HFFc6 (cell line): Measurements from ENCODE around the gene AGBL2. TPM values are rescaled to one million over a fixed set of nuclear protein-coding genes. Genes with fewer than 3 reads are reported as not detected.
"Not testable (repeated sequence)": the region's sequence is repeated elsewhere in the genome, so short reads cannot be mapped to it uniquely, and the experiment has no call there.

Experiments used
- DNase-seq: peaks from one replicate; pipeline ENCODE4 v3.0.0-alpha.2; 2018
- H3K27ac Mint-ChIP-seq: 2 replicates; pipeline ENCODE4 v1.8.0; 2020; ENCODE audit warnings: mild to moderate bottlenecking, mixed read lengths
- H3K27me3 Mint-ChIP-seq: 2 replicates; pipeline ENCODE4 v1.8.0; 2021; ENCODE audit warnings: mild to moderate bottlenecking, moderate library complexity, mixed read lengths; ENCODE audit not compliant: insufficient read depth
- H3K36me3 Mint-ChIP-seq: 2 replicates; pipeline ENCODE4 v1.8.0; 2021; ENCODE audit warnings: low read depth, mixed read lengths
- H3K4me1 Mint-ChIP-seq: 2 replicates; pipeline ENCODE4 v1.8.0; 2020; ENCODE audit warnings: low read depth, mixed read lengths
- H3K4me3 Mint-ChIP-seq: 2 replicates; pipeline ENCODE4 v1.8.0; 2020; ENCODE audit warnings: mild to moderate bottlenecking, moderate library complexity, mixed read lengths
- H3K9me3 Mint-ChIP-seq: 2 replicates; pipeline ENCODE4 v1.8.0; 2020; ENCODE audit warnings: mild to moderate bottlenecking, mixed read lengths
- total RNA-seq, 6 experiments: library from RNA; stranded (reverse); fragmentation: NEBNext Ultra II Directional; extraction: Animal tissue kit (Norgen Biotek cat#: 25700); gene quantifications; 2 replicates in 1 of 6; 3 replicates in 5 of 6; pipeline ENCODE4 v1.2.3, GENCODE V29; 2021
- TF ChIP-seq, protein P1 (sequence below): fragments of 200-600 bp; sonication (generic); IDR thresholded peaks from 2 replicates; pipeline ENCODE4 v1.5.0; 2021; ENCODE audit warnings: antibody characterized with exemption, mild to moderate bottlenecking

Gene AGBL2
- total RNA-seq, 6 experiments from 2014 or later = 0.71 to 1.8 (median 1.2) TPM

DNA sequence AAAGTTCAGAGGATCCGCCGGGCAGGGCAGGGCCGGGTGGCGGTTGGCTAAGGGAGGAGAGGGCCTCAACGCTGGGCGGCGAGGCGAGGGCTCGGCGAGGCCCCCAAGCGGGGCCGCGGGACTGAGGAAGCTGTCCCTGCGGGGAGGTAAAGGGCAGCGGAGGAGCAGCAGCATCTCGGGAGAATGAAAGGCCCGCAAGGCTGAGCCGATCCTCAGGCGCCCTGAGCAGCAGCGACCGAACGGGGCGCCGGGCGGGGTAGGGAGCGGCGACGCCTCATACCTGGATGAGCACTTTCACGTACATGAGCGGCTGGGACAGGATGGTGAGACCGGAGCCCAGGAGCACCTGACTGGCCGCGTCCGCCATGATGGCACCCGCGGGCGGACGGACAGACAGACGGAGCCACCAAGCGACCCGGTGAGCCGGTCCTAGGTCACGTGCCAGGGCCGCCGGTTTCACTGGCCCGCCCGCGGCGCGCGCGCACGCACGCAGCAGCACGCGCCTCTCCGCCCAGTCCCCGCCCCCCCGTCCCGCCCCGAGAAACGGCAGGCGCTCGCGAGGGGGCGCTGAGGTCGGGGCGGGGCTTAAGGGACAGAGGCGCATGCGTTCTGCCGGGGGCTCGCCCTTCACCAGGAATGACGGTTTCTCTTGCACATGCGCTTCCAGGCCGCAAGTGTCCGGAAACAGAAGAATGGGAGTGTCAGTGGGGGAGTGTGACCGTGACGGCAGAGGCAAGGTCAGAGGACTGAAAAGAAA is 72.9 kb downstream of the AGBL2 start, which contains the start of gene MTCH2:
MTCH2 (minus strand) TSS at position 461 of the 757 bp plus-strand sequence; CDS start at position 367, 94 bp downstream.
- peak; percentile 95 for DNase-seq
- Mint-ChIP-seq H3K27ac (peak within 1 kb of the TSS; percentile 94), H3K9me3 (no peaks in the 10 kb centered on the region), H3K4me1 (peaks cover 20% of the 10 kb centered on the region), H3K27me3 (peaks cover 5% of the 10 kb centered on the region), H3K36me3 (peaks cover 11% of the 10 kb centered on the region), H3K4me3 (peak within 1 kb of the TSS; percentile 99)
- TF ChIP-seq, protein P1, sequence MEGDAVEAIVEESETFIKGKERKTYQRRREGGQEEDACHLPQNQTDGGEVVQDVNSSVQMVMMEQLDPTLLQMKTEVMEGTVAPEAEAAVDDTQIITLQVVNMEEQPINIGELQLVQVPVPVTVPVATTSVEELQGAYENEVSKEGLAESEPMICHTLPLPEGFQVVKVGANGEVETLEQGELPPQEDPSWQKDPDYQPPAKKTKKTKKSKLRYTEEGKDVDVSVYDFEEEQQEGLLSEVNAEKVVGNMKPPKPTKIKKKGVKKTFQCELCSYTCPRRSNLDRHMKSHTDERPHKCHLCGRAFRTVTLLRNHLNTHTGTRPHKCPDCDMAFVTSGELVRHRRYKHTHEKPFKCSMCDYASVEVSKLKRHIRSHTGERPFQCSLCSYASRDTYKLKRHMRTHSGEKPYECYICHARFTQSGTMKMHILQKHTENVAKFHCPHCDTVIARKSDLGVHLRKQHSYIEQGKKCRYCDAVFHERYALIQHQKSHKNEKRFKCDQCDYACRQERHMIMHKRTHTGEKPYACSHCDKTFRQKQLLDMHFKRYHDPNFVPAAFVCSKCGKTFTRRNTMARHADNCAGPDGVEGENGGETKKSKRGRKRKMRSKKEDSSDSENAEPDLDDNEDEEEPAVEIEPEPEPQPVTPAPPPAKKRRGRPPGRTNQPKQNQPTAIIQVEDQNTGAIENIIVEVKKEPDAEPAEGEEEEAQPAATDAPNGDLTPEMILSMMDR = peak; percentile 69

DNA sequence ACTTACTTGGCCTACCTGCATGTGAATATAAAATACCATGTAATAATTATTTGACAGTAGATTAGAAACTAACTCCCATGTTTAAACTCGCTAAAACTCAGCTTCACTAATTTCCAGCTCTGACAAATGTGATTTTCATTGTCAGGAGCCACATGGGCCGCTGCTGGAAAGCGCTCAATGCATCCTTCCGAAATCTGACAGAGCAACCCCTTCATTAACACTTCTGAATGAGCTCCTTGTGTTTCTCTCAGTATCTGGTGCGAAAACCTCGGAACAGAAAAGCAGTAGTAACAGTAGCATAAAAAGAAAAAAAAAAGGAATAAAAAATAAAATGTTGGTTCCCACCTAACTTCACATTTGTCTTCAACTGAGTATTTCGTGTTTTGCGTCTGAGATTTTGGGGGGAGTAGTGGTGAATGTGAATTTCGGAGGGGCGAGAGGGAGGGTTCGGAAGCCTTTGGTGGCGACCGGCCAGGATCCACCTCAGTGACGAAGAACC is 73.5 kb downstream of the AGBL2 start:
- H3K9me3 Mint-ChIP-seq = no peaks in the 10 kb centered on the region
- H3K36me3 Mint-ChIP-seq = peaks cover 15% of the 10 kb centered on the region
- peaks cover 20% of the 10 kb centered on the region for H3K4me1 Mint-ChIP-seq
- DNase-seq = no peak
- H3K27ac Mint-ChIP-seq = peak overlapping the region; percentile 94
- peaks cover 5% of the 10 kb centered on the region; the same call in 1 of the 2 replicates for H3K27me3 Mint-ChIP-seq
- TF ChIP-seq, protein P1 = no peak
- H3K4me3 Mint-ChIP-seq = peak overlapping the region; percentile 99

DNA sequence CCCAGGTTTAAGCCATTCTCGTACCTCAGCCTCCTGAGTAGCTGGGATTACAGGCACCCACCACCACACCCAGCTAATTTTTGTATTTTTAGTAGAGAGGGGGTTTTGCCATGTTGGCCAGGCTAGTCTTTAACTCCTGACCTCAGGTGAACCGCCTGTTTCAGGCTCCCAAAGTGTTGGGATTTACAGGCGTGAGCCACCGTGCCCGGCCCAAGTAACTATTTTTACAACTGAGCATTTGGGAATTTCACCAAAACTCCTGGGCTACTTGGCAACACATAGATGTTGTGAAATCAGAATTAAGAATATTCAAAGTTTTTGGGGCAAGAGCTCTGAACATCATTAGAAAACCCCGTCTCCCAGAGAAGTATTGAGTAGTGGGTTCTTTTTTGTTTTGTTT is 74.7 kb downstream of the AGBL2 start:
- not testable (repeated sequence) for H3K27ac Mint-ChIP-seq

DNA sequence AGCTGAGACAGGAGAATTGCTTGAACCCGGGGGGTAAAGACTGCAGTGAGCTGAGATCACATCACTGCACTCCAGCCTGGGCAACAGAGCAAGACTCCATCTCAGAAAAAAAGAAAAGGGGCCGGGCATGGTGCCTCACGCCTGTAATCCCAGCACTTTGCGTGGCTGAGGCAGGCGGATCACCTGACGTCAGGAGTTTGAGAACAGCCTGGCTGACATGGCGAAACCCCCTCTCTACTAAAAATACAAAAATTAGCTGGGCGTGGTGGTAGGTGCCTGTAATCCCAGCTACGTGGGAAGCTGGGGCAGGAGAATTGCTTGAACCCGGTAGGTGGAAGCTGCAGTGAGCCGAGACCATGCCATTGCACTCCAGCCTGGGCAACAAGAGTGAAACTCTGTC is 78.8 kb downstream of the AGBL2 start:
- not testable (repeated sequence) for H3K4me1 Mint-ChIP-seq, H3K27ac Mint-ChIP-seq
- peaks cover 23% of the 10 kb centered on the region for H3K36me3 Mint-ChIP-seq

More for the DNA sequence above, 74.7 kb downstream of the AGBL2 start:
- Mint-ChIP-seq H3K36me3 (peaks cover 15% of the 10 kb centered on the region), H3K4me1 (peaks cover 20% of the 10 kb centered on the region), H3K4me3 (peak overlapping the region; percentile 99)
- H3K27me3 Mint-ChIP-seq, DNase-seq, H3K9me3 Mint-ChIP-seq: not testable (repeated sequence)

DNA sequence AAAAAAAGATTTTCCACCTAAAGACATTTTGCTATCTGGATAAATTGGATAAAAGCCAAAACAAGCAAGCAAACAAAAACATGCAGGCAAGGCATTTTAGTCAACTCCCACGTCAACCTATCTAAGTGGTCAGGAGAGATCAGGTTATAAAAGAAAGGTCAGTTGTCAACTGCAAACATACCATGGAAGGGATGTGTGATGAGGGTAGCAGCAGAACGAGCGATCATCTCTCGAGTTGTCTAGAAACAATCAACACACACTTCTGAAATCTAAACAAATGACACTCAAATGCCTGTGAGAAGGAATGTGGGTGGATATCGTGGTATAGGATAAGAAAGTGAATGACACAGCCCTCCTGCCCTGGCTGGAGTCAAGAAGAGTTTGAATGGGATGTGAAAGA is 83.7 kb downstream of the AGBL2 start:
- H3K27me3 Mint-ChIP-seq = no peaks in the 10 kb centered on the region; the same call in 1 of the 2 replicates
- no peak overlapping the region for H3K27ac Mint-ChIP-seq
- H3K9me3 Mint-ChIP-seq = no peaks in the 10 kb centered on the region
- TF ChIP-seq, protein P1 = no peak
- H3K4me3 Mint-ChIP-seq = no peak overlapping the region
- peaks cover 36% of the 10 kb centered on the region for H3K36me3 Mint-ChIP-seq
- no peaks in the 10 kb centered on the region for H3K4me1 Mint-ChIP-seq
- no peak for DNase-seq

More for the DNA sequence above, 78.8 kb downstream of the AGBL2 start:
- H3K4me3 Mint-ChIP-seq, DNase-seq, H3K27me3 Mint-ChIP-seq, H3K9me3 Mint-ChIP-seq: not testable (repeated sequence)

DNA sequence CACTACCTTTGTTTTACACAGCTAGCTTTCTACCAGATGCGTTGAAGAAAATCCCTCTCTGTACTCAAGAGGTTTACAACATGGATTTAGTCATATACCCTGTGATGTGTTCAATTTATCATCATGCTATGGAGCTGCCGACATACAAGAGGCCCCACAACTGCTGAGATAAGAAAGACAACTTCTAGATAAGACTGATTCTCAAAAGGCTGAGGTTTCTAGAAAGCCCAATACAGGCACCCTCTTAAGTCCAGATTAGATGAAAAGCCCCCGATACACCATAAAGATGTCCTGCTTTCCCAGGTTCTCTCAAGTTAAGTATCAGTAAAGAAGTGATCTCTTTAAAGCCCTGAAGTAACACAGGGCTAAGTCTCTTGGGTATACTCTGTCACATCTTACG is 87.1 kb downstream of the AGBL2 start:
- peaks cover 39% of the 10 kb centered on the region for H3K36me3 Mint-ChIP-seq
- H3K4me3 Mint-ChIP-seq = no peak overlapping the region

More for the DNA sequence above, 87.1 kb downstream of the AGBL2 start:
- DNase-seq = no peak
- TF ChIP-seq, protein P1 = no peak
- H3K9me3 Mint-ChIP-seq = no peaks in the 10 kb centered on the region
- H3K27me3 Mint-ChIP-seq = no peaks in the 10 kb centered on the region; the same call in 1 of the 2 replicates
- H3K27ac Mint-ChIP-seq = no peak overlapping the region
- no peaks in the 10 kb centered on the region for H3K4me1 Mint-ChIP-seq
